GM10847 (cell line): Measurements from ENCODE around the gene SGO2.

ENCODE experiments used
- POLR2A ChIP-seq: IDR thresholded peaks from 2 replicates; pipeline ENCODE4 v1.6.1; 2011; ENCODE audit not compliant: insufficient read length; ENCODE audit errors: extremely low read depth

Gene SGO2

DNA sequence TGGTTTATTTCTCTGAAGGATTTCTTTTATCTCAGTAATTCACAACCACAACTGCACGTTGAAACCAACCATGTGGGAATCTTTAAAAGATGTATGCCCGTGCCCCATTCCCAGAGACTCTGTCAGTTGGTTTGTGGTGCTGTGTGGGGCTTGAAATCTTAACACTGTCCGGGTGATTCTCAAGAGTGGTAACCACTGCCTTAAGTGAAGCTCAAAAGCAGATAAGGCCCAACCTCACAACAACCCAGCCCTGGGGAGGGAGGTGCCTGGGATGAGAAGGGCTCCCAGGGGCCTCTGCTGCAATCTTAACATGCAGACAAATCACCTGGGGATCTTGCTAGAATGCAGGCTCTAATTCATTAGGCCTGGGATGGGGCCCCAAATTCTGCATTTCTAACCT is 73.2 kb downstream of the SGO2 start:
- TF ChIP-seq POLR2A = no peak

DNA sequence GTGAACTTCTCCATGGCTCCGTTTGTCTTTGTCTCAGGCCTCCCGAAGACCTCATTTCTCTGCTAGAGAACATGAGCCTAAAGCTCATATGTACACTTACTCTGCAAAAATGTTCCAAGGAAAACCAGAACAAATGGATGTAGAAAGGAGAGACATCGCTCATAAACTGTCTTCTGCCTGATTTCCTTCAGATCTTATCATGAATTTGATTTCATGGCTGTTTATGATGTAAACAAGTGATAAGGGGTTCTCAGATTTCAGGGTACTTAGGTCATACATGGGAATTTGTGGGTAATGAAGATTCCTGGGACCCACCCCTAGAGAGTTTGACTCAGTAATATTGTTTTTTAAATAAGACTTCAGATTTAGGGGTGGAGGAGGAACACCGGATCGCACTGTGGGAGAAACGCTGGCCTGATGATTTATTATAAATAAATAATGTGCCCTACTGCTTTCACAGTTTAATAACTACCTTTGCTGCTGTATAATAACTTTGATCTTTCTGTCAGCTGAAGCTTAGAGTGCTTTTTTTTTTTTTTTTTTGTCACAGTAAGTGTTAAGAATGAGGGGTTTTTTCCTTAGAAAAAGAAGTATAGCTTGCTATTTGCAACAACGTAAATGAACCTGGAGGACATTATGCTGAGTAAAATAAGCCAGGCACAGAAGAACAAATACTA is 74.7 kb downstream of the SGO2 start:
- TF ChIP-seq POLR2A = no peak

- no peak for TF ChIP-seq POLR2A
Measured at GRCh38 chr2:200602584-200602983, 76.6 kb downstream of the SGO2 start.

DNA sequence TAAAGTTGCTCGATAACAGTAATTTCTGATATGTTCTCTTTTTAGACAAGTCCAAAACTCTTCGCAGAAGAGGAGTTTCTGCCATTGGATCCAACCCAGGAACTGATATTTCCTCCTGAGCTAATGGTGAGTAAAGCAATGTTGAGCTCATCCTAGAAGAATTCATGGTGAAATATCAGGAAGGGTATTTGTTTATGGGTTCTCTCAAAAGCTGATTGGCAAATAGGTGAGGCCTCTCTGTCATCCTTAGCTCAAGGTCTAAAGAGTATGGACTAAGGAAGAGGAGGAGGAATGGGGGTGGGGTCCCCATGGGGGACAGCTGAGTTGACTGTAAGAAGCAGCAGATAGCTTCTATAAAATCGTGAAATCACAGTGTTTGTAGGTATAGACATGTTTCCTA is 78.0 kb downstream of the SGO2 start:
- no peak for TF ChIP-seq POLR2A

DNA sequence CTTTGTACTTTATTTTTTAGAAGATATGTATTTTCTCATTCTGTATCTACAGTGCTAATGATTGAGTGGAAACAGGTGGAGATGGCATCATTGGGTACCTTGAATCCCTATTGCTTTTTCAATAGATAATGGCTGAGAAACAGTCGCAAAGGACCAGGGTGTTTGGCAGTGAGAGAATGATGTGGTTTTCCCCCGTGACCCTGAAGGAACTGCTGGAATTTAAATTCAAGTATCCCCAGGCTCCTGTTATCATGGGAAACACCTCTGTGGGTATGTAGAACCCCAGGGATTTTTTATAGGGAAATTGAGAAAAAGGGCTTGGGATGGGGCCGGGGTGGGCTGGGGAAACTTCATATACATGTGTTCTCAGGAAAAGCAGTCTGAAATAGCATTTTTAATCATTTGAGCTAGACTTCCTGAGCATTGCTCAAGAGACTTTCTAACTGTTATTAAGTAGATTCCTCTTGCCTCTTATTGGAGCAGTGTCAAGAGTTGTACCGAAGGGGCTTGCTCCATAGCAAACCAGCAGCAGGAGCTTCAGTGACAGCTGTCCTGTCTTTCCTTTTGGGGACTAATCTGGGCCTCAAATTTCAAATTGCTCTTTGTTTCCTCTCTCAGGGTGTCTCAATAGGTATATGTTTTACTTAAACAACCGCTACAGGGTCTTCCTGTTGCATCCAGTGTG is 78.7 kb downstream of the SGO2 start:
- no peak for TF ChIP-seq POLR2A

DNA sequence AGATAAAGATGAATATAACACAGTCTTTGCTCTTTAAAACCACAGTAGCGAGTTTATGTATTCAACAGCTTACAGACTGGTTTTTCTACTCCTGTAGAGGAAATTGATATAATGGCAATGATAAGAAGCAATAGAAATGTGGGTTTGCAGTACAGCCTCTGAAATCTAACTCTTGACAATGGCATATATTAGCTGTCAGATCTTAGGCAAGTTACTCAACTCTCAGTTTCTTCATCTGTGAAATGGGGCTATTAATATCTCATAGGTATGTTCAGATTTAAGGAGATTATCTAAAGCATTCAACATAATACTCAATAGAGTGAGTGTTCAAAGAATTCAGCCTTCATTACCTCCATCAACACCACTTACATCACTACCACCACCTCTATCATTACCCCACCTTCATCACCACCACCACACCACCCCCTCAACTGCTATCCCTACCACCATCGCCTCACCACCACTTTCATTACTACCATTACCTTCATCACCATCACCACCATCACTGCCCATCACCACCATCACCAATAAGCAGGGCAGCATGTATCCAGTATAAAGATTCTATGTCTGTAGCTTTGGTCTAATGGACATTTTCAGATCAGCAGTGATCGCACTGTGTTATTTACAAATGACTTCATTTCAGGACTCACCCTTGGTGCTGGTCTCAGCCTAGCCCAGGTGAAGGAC is 82.5 kb downstream of the SGO2 start:
- TF ChIP-seq POLR2A = no peak

DNA sequence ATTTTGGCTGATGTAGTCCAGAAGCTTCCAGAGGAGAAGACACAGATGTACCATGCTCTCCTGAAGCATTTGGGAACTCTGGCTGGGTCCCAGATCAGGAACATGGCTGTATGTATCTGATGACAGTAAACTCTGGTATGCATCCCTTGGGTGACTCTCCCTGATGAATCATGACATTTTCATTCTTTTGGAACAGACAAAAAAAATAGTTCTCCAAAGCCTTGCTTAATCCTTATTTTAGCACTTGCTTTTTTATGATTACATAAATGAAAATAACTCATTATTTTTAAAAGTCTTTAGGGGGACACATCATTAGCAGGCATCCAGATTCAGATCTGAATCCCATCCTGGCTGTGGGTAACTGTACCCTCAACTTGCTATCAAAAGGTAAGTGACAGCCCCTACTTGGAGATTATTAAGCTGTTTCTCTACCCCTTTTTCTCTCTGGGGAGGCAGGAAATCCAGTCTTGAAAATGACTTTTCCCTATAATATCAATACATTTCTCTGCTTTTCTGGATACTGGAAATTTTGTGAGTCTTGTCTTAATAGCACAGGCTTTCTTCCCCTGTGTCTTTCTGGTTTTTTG is 83.1 kb downstream of the SGO2 start:
- TF ChIP-seq POLR2A = no peak

- no peak for TF ChIP-seq POLR2A
Measured at GRCh38 chr2:200613692-200614091, 87.7 kb downstream of the SGO2 start.

DNA sequence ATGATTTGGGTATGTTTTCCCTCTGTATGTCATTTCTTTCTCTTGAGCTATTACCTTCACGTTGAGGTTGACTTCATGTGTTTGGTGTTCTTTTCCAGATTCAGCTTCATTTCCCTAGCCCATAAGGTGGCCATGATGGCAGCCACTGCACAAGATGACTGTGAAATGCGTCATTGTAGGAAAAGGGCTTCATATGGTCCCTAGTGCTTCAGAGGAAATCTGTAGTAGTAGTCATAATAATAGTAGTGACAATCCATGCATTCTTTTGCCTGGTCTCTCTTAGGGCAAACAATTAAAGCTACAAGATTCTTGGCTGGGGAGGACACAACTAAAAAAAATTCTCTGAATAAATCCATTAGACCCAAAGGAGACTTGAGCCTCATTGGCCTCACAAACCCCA is 88.2 kb downstream of the SGO2 start:
- no peak for TF ChIP-seq POLR2A

DNA sequence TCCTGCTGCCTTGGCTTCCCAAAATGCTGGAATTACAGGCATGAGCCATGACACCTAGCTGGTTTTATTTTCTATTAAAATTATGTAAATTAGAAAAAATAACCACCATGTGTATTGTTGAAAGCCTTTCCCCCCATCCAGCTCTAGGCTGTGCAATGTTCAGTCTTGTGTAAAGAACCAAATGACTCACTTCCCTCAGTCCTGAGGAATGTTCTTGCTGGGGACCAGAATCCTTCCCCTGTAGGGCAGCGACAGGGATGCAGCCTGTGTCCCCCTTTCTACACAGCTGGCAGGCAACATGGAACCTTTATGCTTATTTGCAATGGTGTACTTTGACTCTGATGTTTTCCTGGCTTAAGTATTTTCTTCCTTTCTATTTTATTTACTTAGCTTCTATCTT is 89.2 kb downstream of the SGO2 start:
- TF ChIP-seq POLR2A = no peak

- TF ChIP-seq POLR2A = no peak
Measured at GRCh38 chr2:200616193-200616592, 90.2 kb downstream of the SGO2 start.

- no peak for TF ChIP-seq POLR2A
Measured at GRCh38 chr2:200616656-200617055, 90.6 kb downstream of the SGO2 start.

- no peak for TF ChIP-seq POLR2A
Measured at GRCh38 chr2:200617156-200618053, 91.4 kb downstream of the SGO2 start.

DNA sequence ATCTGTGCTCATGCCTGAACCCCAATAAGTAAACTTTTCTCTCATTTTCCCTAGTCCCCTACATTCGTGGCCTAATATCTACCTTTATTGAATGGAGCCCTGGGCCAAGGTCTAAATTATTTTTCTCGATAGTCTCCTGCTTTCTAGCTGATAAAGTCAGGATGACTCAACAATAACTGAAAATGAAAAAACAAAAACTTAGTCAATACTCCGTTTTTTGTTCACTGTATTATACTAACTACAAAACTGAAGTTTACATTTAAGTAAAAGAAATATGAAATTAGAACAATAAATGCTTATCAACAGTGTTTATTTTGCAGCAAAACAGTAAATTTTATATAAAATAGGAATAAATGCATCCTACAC is 92.0 kb downstream of the SGO2 start:
- TF ChIP-seq POLR2A = no peak

DNA sequence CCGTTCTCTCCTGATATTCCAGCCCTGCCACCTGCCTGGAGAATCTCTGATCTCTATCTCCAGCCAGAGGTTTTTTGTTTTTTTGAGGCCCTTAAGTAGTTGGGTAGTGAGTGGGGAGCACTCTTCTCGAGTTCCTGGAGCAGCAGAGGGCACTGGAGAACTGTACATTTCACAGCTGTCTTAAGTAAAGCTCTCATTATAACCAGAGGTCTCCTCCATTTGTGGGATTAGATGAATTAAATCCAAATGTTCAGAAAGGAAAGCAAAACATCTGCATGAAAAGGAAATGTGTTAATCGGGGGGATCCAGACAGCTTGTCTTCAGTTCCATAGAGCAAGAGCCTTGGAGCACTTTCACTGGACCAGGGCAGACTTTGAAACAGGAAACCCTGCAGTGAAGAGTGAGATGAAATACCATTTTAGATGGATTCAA is 92.6 kb downstream of the SGO2 start:
- no peak for TF ChIP-seq POLR2A
